HepG2 (cell line): ENCODE measurements around the gene TMEM258. TPM values are rescaled to one million over a fixed set of nuclear protein-coding genes. Genes with fewer than 3 reads are reported as not detected.

Experiments used
- FOXM1 ChIP-seq: sonication (generic); formaldehyde crosslinking; IDR thresholded peaks from 2 replicates; pipeline ENCODE4 v1.5.0; 2020; ENCODE audit warnings: missing genetic modification reagents
- FOXO1 ChIP-seq: sonication (generic); formaldehyde crosslinking; IDR thresholded peaks from 2 replicates; pipeline ENCODE4 v1.4.0; 2020; ENCODE audit warnings: missing genetic modification reagents
- HHEX ChIP-seq: IDR thresholded peaks from 2 replicates; pipeline ENCODE4 v1.6.1; 2016; ENCODE audit warnings: control low read depth
- HOMEZ ChIP-seq: IDR thresholded peaks from 2 replicates; pipeline ENCODE4 v1.6.1; 2016; ENCODE audit warnings: low read depth
- MAFF ChIP-seq: IDR thresholded peaks from 2 replicates; pipeline ENCODE4 v1.6.1; 2011; ENCODE audit warnings: low read depth, low read length, improper control_type of control experiment
- MBNL3 ChIP-seq: fragments of 250-450 bp; sonication (Bioruptor Pico); conservative IDR thresholded peaks from 2 replicates; pipeline ENCODE4 v1.8.0; 2022; ENCODE audit warnings: mild to moderate bottlenecking, inconsistent platforms
- MTF1 ChIP-seq: sonication (generic); formaldehyde crosslinking; IDR thresholded peaks from 2 replicates; pipeline ENCODE4 v1.5.0; 2020; ENCODE audit warnings: missing genetic modification reagents
- PRPF4 ChIP-seq: fragments of 200-400 bp; formaldehyde crosslinking; IDR thresholded peaks from 2 replicates; pipeline ENCODE4 v1.6.1; 2016; ENCODE audit warnings: low read length, low read depth; ENCODE audit not compliant: poor library complexity, severe bottlenecking
- SNAPC2 ChIP-seq: sonication (generic); formaldehyde crosslinking; IDR thresholded peaks from 2 replicates; pipeline ENCODE4 v1.8.1; 2022; ENCODE audit warnings: mild to moderate bottlenecking, missing genetic modification reagents
- ZBTB34 ChIP-seq: sonication (generic); formaldehyde crosslinking; IDR thresholded peaks from 2 replicates; pipeline ENCODE4 v1.8.0; 2022; ENCODE audit warnings: mild to moderate bottlenecking, missing genetic modification reagents
- ZHX2 ChIP-seq, 2 experiments: sonication (generic) in 1 of 2; formaldehyde crosslinking in 1 of 2; IDR thresholded peaks; 2 replicates each; pipeline versions ENCODE4 v1.6.1 to v1.9.0; 2014 to 2022; ENCODE audit warnings: antibody characterized with exemption in 1 of 2, borderline replicate concordance in 1 of 2, inconsistent platforms in 1 of 2, low read depth in 1 of 2, missing genetic modification reagents in 1 of 2
- ZNF205 ChIP-seq: IDR thresholded peaks from 2 replicates; pipeline ENCODE4 v1.6.1; 2018; ENCODE audit warnings: missing biosample characterization, missing genetic modification reagents
- ZNF207 ChIP-seq: fragments of 450-650 bp; IDR thresholded peaks from 2 replicates; pipeline ENCODE4 v1.6.1; 2016; ENCODE audit warnings: antibody characterized with exemption, borderline replicate concordance
- ZNF431 ChIP-seq: sonication (generic); formaldehyde crosslinking; IDR thresholded peaks from 2 replicates; pipeline ENCODE4 v1.9.0; 2022; ENCODE audit warnings: missing genetic modification reagents, low read depth, mild to moderate bottlenecking, borderline replicate concordance
- ZNF557 ChIP-seq: sonication (generic); formaldehyde crosslinking; IDR thresholded peaks from 2 replicates; pipeline ENCODE4 v1.4.0; 2020; ENCODE audit warnings: missing genetic modification reagents
- ZNF567 ChIP-seq: sonication (generic); formaldehyde crosslinking; IDR thresholded peaks from 2 replicates; pipeline ENCODE4 v1.8.1; 2023; ENCODE audit warnings: mild to moderate bottlenecking, missing genetic modification reagents, borderline replicate concordance
- ZNF691 ChIP-seq: sonication (generic); formaldehyde crosslinking; IDR thresholded peaks from 2 replicates; pipeline ENCODE4 v1.4.0; 2020; ENCODE audit warnings: missing genetic modification reagents, low read depth, mild to moderate bottlenecking, borderline replicate concordance
- ZNF772 ChIP-seq: sonication (generic); formaldehyde crosslinking; IDR thresholded peaks from 2 replicates; pipeline ENCODE4 v1.5.0; 2020; ENCODE audit warnings: mild to moderate bottlenecking, missing genetic modification reagents
- ZNF777 ChIP-seq: sonication (generic); formaldehyde crosslinking; IDR thresholded peaks from 2 replicates; pipeline ENCODE4 v1.4.0; 2020; ENCODE audit warnings: missing genetic modification reagents
- ZSCAN22 ChIP-seq: sonication (generic); formaldehyde crosslinking; IDR thresholded peaks from 2 replicates; pipeline ENCODE4 v1.4.0; 2020; ENCODE audit warnings: mild to moderate bottlenecking, missing genetic modification reagents
- polyA plus RNA-seq, 8 experiments: library from polyadenylated mRNA; depleted of rRNA in 3 of 8; stranded (reverse) in 7 of 8; unstranded in 1 of 8; fragments of >200 nt; fragmentation: Illumina TruSeq in 4 of 8; extraction: Trizol in 4 of 8; gene quantifications; 2 replicates each; pipeline versions ENCODE4 v1.2.1 to v1.2.3, GENCODE V29; 2011 to 2016; ENCODE audit warnings: low read depth in 4 of 8, missing spikeins in 1 of 8, mixed read lengths in 1 of 8; ENCODE audit not compliant: insufficient read depth in 1 of 8
- total RNA-seq, 5 experiments: library from RNA; depleted of rRNA; stranded (reverse); fragments of >200 nt; fragmentation: Illumina TruSeq; extraction: Trizol; gene quantifications; 2 replicates each; pipeline ENCODE4 v1.2.3, GENCODE V29; 2016; ENCODE audit warnings: low read depth in 1 of 5

The TMEM258 gene
- total and polyA plus RNA-seq, 2 of the 13 experiments (the other 11 are each of a cell fraction or from before 2014, with no cell fraction given), result 175 to 424 TPM

GRCh38 chr11:61792310-61793082 lies at the start of gene TMEM258, which contains the start of gene FEN1 (continued):
- TF ChIP-seq ZNF691 (CRISPR knock-in tag), result no peak; the same call in 1 of the 2 replicates
- TF ChIP-seq PRPF4, result no peak
- TF ChIP-seq ZNF207, result peak; percentile 71; the same call in 1 of the 2 replicates
- no peak for TF ChIP-seq ZNF772 (CRISPR knock-in tag)
- peak; percentile 65; the same call in 1 of the 2 replicates for TF ChIP-seq ZHX2 (IDR thresholded peaks at IDR 0.05; ENCODE audit: low read depth)
- TF ChIP-seq ZHX2 (CRISPR knock-in tag; IDR thresholded peaks at IDR 0.05; ENCODE audit: borderline replicate concordance), result no peak
- TF ChIP-seq MTF1, result 0 out of 2 replicates have a peak, but pooled peaks have one; percentile 12
- no peak for TF ChIP-seq FOXM1 (CRISPR knock-in tag)
- TF ChIP-seq ZNF205, result peak; percentile 41; the same call in 1 of the 2 replicates
- no peak for TF ChIP-seq ZNF567 (CRISPR knock-in tag)
- peak; percentile 74 for TF ChIP-seq ZNF777 (CRISPR knock-in tag)
- no peak for TF ChIP-seq ZNF431 (CRISPR knock-in tag)
- 0 out of 2 replicates have a peak, but pooled peaks have one; percentile 52 for TF ChIP-seq SNAPC2 (CRISPR knock-in tag)
- TF ChIP-seq FOXO1, result no peak
- TF ChIP-seq HHEX (CRISPR knock-in tag), result no peak
- no peak for TF ChIP-seq MBNL3 (CRISPR knock-in tag)
- no peak for TF ChIP-seq ZBTB34 (CRISPR knock-in tag)
- TF ChIP-seq ZSCAN22 (CRISPR knock-in tag), result 0 out of 2 replicates have a peak, but pooled peaks have one; percentile 12
- no peak; the same call in 1 of the 2 replicates for TF ChIP-seq HOMEZ
- no peak for TF ChIP-seq ZNF557 (CRISPR knock-in tag)
- TF ChIP-seq MAFF, result no peak
